Liver (tissue), 9 donors: ENCODE measurements around the gene CLDN5. TPM values are rescaled to one million over a fixed set of nuclear protein-coding genes. Genes with fewer than 3 reads are reported as not detected.

Source experiments
- DNase-seq: peaks from one replicate; pipeline ENCODE4 v3.0.0-alpha.2; 2017; ENCODE audit warnings: low spot score
- H3K27ac ChIP-seq, 2 donors: one replicate each; pipeline ENCODE4 v1.7.0; 2013; ENCODE audit warnings: inconsistent platforms in 2 of 2, low read length in 2 of 2, control low read depth in 1 of 2, low read depth in 1 of 2, mild to moderate bottlenecking in 1 of 2
- H3K27me3 ChIP-seq, 4 donors: one replicate each; pipeline versions ENCODE4 v1.6.1 to v1.7.0; 2013; ENCODE audit warnings: low read length in 3 of 4, inconsistent platforms in 1 of 4, mild to moderate bottlenecking in 1 of 4, moderate library complexity in 1 of 4; ENCODE audit not compliant: control insufficient read depth in 4 of 4, insufficient read depth in 4 of 4
- H3K36me3 ChIP-seq, 4 donors: one replicate each; pipeline versions ENCODE4 v1.6.1 to v1.7.0; 2013; ENCODE audit warnings: low read length in 3 of 4, mild to moderate bottlenecking in 3 of 4, low read depth in 1 of 4, moderate library complexity in 1 of 4; ENCODE audit not compliant: control insufficient read depth in 4 of 4, insufficient read depth in 3 of 4
- H3K4me1 ChIP-seq, 4 donors: one replicate each; pipeline versions ENCODE4 v1.6.1 to v1.7.0; 2013; ENCODE audit warnings: low read length in 3 of 4, mild to moderate bottlenecking in 3 of 4, moderate library complexity in 1 of 4; ENCODE audit not compliant: control insufficient read depth in 4 of 4, insufficient read depth in 4 of 4
- H3K4me3 ChIP-seq, 3 donors: one replicate each; pipeline versions ENCODE4 v1.6.1 to v1.7.0; 2013; ENCODE audit warnings: low read length in 3 of 3, control low read depth in 1 of 3, low read depth in 1 of 3, mild to moderate bottlenecking in 1 of 3
- H3K9ac ChIP-seq, 2 donors: one replicate each; pipeline ENCODE4 v1.7.0; 2013; ENCODE audit warnings: low read length in 2 of 2, mild to moderate bottlenecking in 2 of 2, moderate library complexity in 2 of 2, control low read depth in 1 of 2, low read depth in 1 of 2
- H3K9me3 ChIP-seq, 4 donors: one replicate each; pipeline versions ENCODE4 v1.6.1 to v1.7.0; 2013; ENCODE audit warnings: low read length in 3 of 4; ENCODE audit not compliant: control insufficient read depth in 4 of 4
- ATF3 ChIP-seq: IDR thresholded peaks from 2 replicates; pipeline ENCODE4 v1.6.1; 2016; ENCODE audit warnings: antibody characterized with exemption
- FOXA1 ChIP-seq: IDR thresholded peaks from 2 replicates; pipeline ENCODE4 v1.6.1; 2016; ENCODE audit warnings: antibody characterized with exemption
- FOXA2 ChIP-seq: IDR thresholded peaks from 2 replicates; pipeline ENCODE4 v1.6.1; 2016; ENCODE audit warnings: antibody characterized with exemption
- HNF4G ChIP-seq: IDR thresholded peaks from 2 replicates; pipeline ENCODE4 v1.6.1; 2016; ENCODE audit warnings: antibody characterized with exemption
- MAX ChIP-seq: IDR thresholded peaks from 2 replicates; pipeline ENCODE4 v1.6.1; 2016; ENCODE audit warnings: antibody characterized with exemption
- NR2F2 ChIP-seq: IDR thresholded peaks from 2 replicates; pipeline ENCODE4 v1.6.1; 2016; ENCODE audit warnings: antibody characterized with exemption
- REST ChIP-seq: IDR thresholded peaks from 2 replicates; pipeline ENCODE4 v1.6.1; 2016; ENCODE audit warnings: antibody characterized with exemption, mild to moderate bottlenecking
- RXRA ChIP-seq, 2 donors: IDR thresholded peaks; 2 replicates each; pipeline ENCODE4 v1.6.1; 2017 to 2018; ENCODE audit warnings: antibody characterized with exemption in 2 of 2, mild to moderate bottlenecking in 1 of 2
- YY1 ChIP-seq: IDR thresholded peaks from 2 replicates; pipeline ENCODE4 v1.6.1; 2016; ENCODE audit warnings: antibody characterized with exemption, mild to moderate bottlenecking
- ZBTB33 ChIP-seq: IDR thresholded peaks from 2 replicates; pipeline ENCODE4 v1.6.1; 2016; ENCODE audit warnings: antibody characterized with exemption
- WGBS: extraction: QIAGEN DNeasy Blood & Tissue Kit; methylation state at CpG from one replicate; pipeline ENCODE4 v1.1.7; 2013; 5-methylcytosine and 5-hydroxymethylcytosine counted together
- polyA plus RNA-seq, 2 donors: library from polyadenylated mRNA; stranded (reverse) in 1 of 2; unstranded in 1 of 2; fragments of 200-250 nt in 1 of 2; fragments of >200 nt in 1 of 2; fragmentation: Nextera tagmentation in 1 of 2; extraction: Ambion mirVana in 1 of 2; gene quantifications; one replicate each; pipeline versions ENCODE4 v1.2.1 to v1.2.3, GENCODE V29; 2013 to 2015
- total RNA-seq, 2 donors: library from RNA; depleted of rRNA; stranded (reverse); fragments of >200 nt; gene quantifications; one replicate each; pipeline ENCODE4 v1.2.3, GENCODE V29; 2014
- donor health status: healthy.
- donor health status: healthy.
- donor health status: healthy.
- donor health status: healthy.
- donor health status: healthy.

The CLDN5 gene
- total and polyA plus RNA-seq, 4 donors = 15.6 to 31.5 (median 22.4) TPM

GRCh38 chr22:19525116-19525660 lies 978 bp upstream of the CLDN5 start:
- WGBS = 78% methylated on average over 15 of the region's 15 CpGs
- no peak for TF ChIP-seq YY1
- no peak for TF ChIP-seq ZBTB33
- TF ChIP-seq NR2F2 = peak; percentile 24
- no peak overlapping the region for H3K9ac ChIP-seq
- no peaks in the 10 kb centered on the region for H3K36me3 ChIP-seq
- no peak for DNase-seq
- peak overlapping the region in 1 of 3 donors; percentile 4 for H3K4me3 ChIP-seq
- H3K4me1 ChIP-seq = peaks cover 4 to 22% (median 9%) of the 10 kb centered on the region in 4 donors
- peak overlapping the region in 1 of 2 donors; percentile 56 for H3K27ac ChIP-seq
- H3K9me3 ChIP-seq = no peaks in the 10 kb centered on the region
- H3K27me3 ChIP-seq = peaks cover 0 to 10% (median 5%) of the 10 kb centered on the region in 4 donors

GRCh38 chr22:19523240-19524169 lies 705 bp downstream of the CLDN5 start:
- Histone ChIP-seq H3K4me3 (peak overlapping the region; percentile 30 to 38 (median 35)), H3K4me1 (peaks cover 4 to 22% (median 9%) of the 10 kb centered on the region in 4 donors), H3K36me3 (no peaks in the 10 kb centered on the region), H3K27ac (no peak overlapping the region), H3K27me3 (peaks cover 0 to 10% (median 5%) of the 10 kb centered on the region in 4 donors), H3K9me3 (no peaks in the 10 kb centered on the region), H3K9ac (peak overlapping the region in 1 of 2 donors; percentile 20)
- 5% methylated on average over 99 of the region's 99 CpGs for WGBS
- TF ChIP-seq NR2F2 = no peak
- TF ChIP-seq RXRA (IDR thresholded peaks at IDR 0.05) = no peak
- TF ChIP-seq FOXA1 = no peak
- TF ChIP-seq HNF4G = no peak
- TF ChIP-seq FOXA2 = no peak
- no peak for TF ChIP-seq ATF3
- no peak for TF ChIP-seq REST
- TF ChIP-seq MAX = no peak
- no peak for DNase-seq
